Measurements from ENCODE around the gene SLIT3.

The SLIT3 gene

DNA sequence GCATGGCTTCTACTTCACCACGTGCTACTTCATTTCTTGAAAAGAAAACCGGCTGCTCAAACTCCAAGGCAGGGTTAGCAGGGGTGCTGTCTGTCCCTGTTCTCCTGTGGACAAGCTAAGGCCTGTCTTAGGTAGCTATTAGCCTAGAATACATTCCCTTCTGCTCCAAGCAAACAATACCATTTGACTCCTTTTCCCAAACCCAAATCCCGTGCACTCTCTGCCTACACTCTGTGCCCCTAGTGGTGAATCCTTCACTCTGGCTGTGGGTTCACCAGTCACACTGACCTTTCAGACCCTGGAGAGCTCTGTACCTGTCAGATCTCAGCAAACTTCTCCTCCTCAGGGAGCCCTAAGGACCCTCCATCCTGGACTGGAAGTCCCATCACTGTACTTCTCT lies 211.6 kb downstream of the SLIT3 start:
- Mint-ChIP-seq H3K4me1 (peaks cover 36% of the 10 kb centered on the region), H3K27me3 (ENCODE audit: low read depth) (peaks cover 4% of the 10 kb centered on the region), H3K36me3 (ENCODE audit: low read depth) (peaks cover 22% of the 10 kb centered on the region), H3K4me3 (no peak overlapping the region), H3K9me3 (peaks cover 15% of the 10 kb centered on the region), H3K27ac (peak overlapping the region; percentile 25 to 69 (median 52))
- TF ChIP-seq, protein P1, sequence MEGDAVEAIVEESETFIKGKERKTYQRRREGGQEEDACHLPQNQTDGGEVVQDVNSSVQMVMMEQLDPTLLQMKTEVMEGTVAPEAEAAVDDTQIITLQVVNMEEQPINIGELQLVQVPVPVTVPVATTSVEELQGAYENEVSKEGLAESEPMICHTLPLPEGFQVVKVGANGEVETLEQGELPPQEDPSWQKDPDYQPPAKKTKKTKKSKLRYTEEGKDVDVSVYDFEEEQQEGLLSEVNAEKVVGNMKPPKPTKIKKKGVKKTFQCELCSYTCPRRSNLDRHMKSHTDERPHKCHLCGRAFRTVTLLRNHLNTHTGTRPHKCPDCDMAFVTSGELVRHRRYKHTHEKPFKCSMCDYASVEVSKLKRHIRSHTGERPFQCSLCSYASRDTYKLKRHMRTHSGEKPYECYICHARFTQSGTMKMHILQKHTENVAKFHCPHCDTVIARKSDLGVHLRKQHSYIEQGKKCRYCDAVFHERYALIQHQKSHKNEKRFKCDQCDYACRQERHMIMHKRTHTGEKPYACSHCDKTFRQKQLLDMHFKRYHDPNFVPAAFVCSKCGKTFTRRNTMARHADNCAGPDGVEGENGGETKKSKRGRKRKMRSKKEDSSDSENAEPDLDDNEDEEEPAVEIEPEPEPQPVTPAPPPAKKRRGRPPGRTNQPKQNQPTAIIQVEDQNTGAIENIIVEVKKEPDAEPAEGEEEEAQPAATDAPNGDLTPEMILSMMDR (IDR thresholded peaks at IDR 0.05; ENCODE audit: unreplicated experiment in 3 of 3) = no peak

DNA sequence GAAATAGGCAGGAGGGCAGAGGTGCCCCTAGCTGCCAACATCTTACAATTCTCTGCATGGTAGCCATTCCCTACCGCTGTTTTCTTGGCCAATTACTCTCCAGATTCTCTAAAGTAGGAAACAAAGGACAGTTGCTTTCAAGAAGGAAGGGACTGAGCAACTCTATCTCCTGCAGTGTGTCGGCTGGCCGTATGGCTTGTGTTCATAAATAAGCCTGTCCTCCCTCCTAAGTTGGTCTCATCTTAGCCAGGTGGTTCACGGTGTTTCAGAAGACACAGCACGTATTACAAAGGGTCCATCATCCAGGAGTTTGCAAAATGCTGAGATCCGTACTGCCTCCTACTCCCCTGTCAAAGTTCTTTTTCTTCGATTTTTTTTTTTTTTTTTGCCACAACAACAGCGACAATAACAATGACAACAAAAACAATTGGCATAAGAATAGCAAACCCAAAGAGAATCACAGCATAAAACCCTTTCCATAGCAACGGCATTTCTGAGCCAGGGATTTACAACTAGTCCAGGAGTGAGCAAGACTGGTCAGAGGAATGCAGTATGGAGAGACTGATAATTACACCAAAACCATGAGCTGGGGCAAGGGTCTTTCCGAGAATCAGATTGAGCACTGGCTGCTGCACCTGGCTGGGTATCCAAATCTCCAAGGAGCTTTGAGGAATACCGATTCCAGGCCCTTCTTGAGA lies 212.8 kb downstream of the SLIT3 start:
- TF ChIP-seq, protein P1 (IDR thresholded peaks at IDR 0.05; ENCODE audit: unreplicated experiment in 3 of 3) = no peak
- Mint-ChIP-seq H3K27me3 (ENCODE audit: low read depth) (peaks cover 4% of the 10 kb centered on the region), H3K4me1 (peaks cover 43% of the 10 kb centered on the region), H3K9me3 (peaks cover 15% of the 10 kb centered on the region), H3K4me3 (no peak overlapping the region), H3K27ac (peak overlapping the region; percentile 5 to 43 (median 39)), H3K36me3 (ENCODE audit: low read depth) (peaks cover 22% of the 10 kb centered on the region)

DNA sequence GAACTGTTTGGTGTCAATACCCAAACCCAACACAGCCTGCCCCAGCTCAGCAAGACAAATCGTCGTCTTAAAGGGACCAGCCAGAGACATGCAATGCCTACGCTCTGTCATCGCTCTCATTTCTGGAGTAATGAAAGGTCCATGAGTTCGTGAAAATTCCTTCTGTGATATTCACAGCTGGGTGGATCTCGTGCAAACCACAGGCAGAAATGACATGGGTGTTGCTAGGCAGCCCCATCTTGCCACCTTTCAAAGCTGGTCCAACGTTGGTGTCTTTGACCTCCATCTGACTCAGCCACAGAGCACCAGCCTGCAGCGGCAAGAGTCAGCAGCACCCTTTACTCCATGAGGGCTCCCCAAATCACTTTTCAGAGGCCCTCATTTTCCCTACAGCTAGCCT lies 215.3 kb downstream of the SLIT3 start:
- peaks cover 62% of the 10 kb centered on the region for H3K4me1 Mint-ChIP-seq
- peaks cover 8% of the 10 kb centered on the region for H3K9me3 Mint-ChIP-seq
- peaks cover 4% of the 10 kb centered on the region for H3K27me3 Mint-ChIP-seq (ENCODE audit: low read depth)
- TF ChIP-seq, protein P1 (IDR thresholded peaks at IDR 0.05; ENCODE audit: unreplicated experiment in 3 of 3) = no peak
- peak overlapping the region; percentile 88 to 93 (median 91) for H3K27ac Mint-ChIP-seq
- H3K4me3 Mint-ChIP-seq = no peak overlapping the region
- peaks cover 10% of the 10 kb centered on the region for H3K36me3 Mint-ChIP-seq (ENCODE audit: low read depth)

DNA sequence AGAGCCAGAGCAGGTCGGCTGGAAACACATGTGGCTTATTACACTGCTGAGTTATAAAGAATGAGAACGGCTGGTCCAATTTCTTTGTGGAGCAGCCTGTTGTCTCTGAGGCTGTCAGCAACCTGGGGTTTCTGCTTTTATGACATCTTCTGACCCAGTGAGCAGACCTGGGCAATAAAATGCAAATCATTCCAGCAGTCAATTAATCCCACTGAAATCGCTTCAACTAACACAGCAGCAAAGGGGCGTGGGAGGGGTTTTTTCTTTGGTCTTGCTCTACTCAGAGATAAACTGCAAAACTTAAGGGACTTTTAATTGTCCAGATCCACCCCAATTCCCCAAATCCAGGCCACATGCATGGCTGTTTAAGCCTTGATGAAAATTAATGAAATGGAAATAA lies 215.7 kb downstream of the SLIT3 start:
- peaks cover 4% of the 10 kb centered on the region for H3K27me3 Mint-ChIP-seq (ENCODE audit: low read depth)
- H3K36me3 Mint-ChIP-seq (ENCODE audit: low read depth) = peaks cover 6% of the 10 kb centered on the region
- H3K4me3 Mint-ChIP-seq = no peak overlapping the region
- TF ChIP-seq, protein P1 (IDR thresholded peaks at IDR 0.05; ENCODE audit: unreplicated experiment in 3 of 3) = no peak
- H3K27ac Mint-ChIP-seq = peak overlapping the region; percentile 88 to 93 (median 91)
- H3K9me3 Mint-ChIP-seq = peaks cover 6% of the 10 kb centered on the region
- peaks cover 66% of the 10 kb centered on the region for H3K4me1 Mint-ChIP-seq

DNA sequence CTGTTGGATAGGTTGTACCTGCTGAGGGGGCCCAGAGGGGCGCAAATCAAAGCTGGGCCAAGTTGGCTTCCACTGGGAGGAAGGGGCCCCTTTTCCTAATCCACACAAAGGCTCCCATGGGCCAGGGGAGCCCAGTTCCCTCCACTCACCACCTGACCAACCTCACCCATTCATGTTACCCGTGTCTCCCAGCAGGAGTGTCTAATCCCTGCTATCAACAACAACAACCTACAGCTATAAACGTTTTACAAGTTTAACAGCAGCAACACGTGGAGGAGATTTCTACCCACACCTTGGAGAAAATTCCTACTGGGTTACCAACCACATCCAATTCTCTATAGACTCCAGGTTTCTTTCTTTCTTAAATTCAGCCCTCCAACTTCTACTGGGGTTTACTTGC lies 216.2 kb downstream of the SLIT3 start:
- Mint-ChIP-seq H3K4me1 (peaks cover 70% of the 10 kb centered on the region), H3K9me3 (peaks cover 1% of the 10 kb centered on the region), H3K4me3 (no peak overlapping the region), H3K27me3 (ENCODE audit: low read depth) (peaks cover under 1% of the 10 kb centered on the region), H3K27ac (peak overlapping the region; percentile 88 to 93 (median 91)), H3K36me3 (ENCODE audit: low read depth) (peaks cover 2% of the 10 kb centered on the region)
- TF ChIP-seq, protein P1 (IDR thresholded peaks at IDR 0.05; ENCODE audit: unreplicated experiment in 3 of 3) = no peak

Data from nephron (organoid).